Stimulated activated CD8-positive, alpha-beta memory T cell treated with anti-CD3 and anti-CD28 coated beads, Interleukin-12 subunit alpha, Interleukin-12 subunit beta, amount 100 ng/mL, for 24 hours (primary cell): ENCODE data around the gene CATSPERD.

Experiments used
- DNase-seq: peaks from one replicate; pipeline ENCODE4 v3.0.0-alpha.2; 2020; ENCODE audit errors: extremely low read depth

Gene CATSPERD

GRCh38 chr19:5719961-5720790 is at the start of gene CATSPERD, which contains the start of gene LONP1:
CATSPERD (plus strand) TSS chr19:5720637; CDS start chr19:5720738, 101 bp downstream.
LONP1 (minus strand) TSS chr19:5720146; CDS start chr19:5720132, 14 bp downstream.
- peak; percentile 96 for DNase-seq

GRCh38 chr19:5671600-5671999 is 48.8 kb upstream of the CATSPERD start:
- no peak for DNase-seq

GRCh38 chr19:5672708-5673459 is 47.6 kb upstream of the CATSPERD start:
- no peak for DNase-seq

- DNase-seq: no peak
Observed at GRCh38 chr19:5673752-5674151, 46.7 kb upstream of the CATSPERD start.

- DNase-seq: no peak
Observed at GRCh38 chr19:5674714-5675113, 45.7 kb upstream of the CATSPERD start.

- no peak for DNase-seq
Observed at GRCh38 chr19:5676105-5676771, 44.2 kb upstream of the CATSPERD start.

- no peak for DNase-seq
Observed at GRCh38 chr19:5676772-5677105, 43.7 kb upstream of the CATSPERD start.

GRCh38 chr19:5677136-5677535 is 43.3 kb upstream of the CATSPERD start:
- no peak for DNase-seq

- DNase-seq: no peak
Observed at GRCh38 chr19:5677580-5677979, 42.9 kb upstream of the CATSPERD start.

- DNase-seq: no peak
Observed at GRCh38 chr19:5678071-5678718, 42.2 kb upstream of the CATSPERD start.

GRCh38 chr19:5679289-5680083 is 41.0 kb upstream of the CATSPERD start:
- no peak for DNase-seq

- DNase-seq: no peak
Observed at GRCh38 chr19:5680084-5680436, 40.4 kb upstream of the CATSPERD start.

GRCh38 chr19:5680437-5681368 is 39.7 kb upstream of the CATSPERD start, which contains the start of the genes HSD11B1L and MICOS13:
HSD11B1L (plus strand) TSS chr19:5681027; CDS start chr19:5684833, 3,806 bp downstream.
MICOS13 (minus strand) TSS chr19:5680516; CDS start chr19:5680486, 30 bp downstream.
- DNase-seq: peak; percentile 92

- no peak for DNase-seq
Observed at GRCh38 chr19:5681391-5682106, 38.9 kb upstream of the CATSPERD start.

GRCh38 chr19:5682107-5682482 is 38.3 kb upstream of the CATSPERD start:
- DNase-seq: no peak

GRCh38 chr19:5683177-5683886 is 37.1 kb upstream of the CATSPERD start:
- DNase-seq: no peak

- no peak for DNase-seq
Observed at GRCh38 chr19:5684694-5685430, 35.6 kb upstream of the CATSPERD start.

- no peak for DNase-seq
Observed at GRCh38 chr19:5686326-5686646, 34.2 kb upstream of the CATSPERD start.
